Ectodermal cell (in vitro differentiated cells): ENCODE results near the gene THY1.
"Not testable (repeated sequence)": the region's sequence is repeated elsewhere in the genome, so short reads cannot be mapped to it uniquely, and the experiment has no call there.

Experiments used
- H3K27ac ChIP-seq: 2 replicates; pipeline ENCODE4 v1.7.0; 2013; ENCODE audit warnings: mild to moderate bottlenecking, low read depth, low read length; ENCODE audit not compliant: insufficient read depth, poor library complexity, severe bottlenecking
- H3K27me3 ChIP-seq: 2 replicates; pipeline ENCODE4 v1.7.0; 2013; ENCODE audit warnings: mild to moderate bottlenecking, low read length; ENCODE audit not compliant: insufficient read depth, control insufficient read depth, poor library complexity, severe bottlenecking
- H3K36me3 ChIP-seq: one replicate; pipeline ENCODE4 v1.7.0; 2013; ENCODE audit warnings: low read length; ENCODE audit not compliant: control insufficient read depth, insufficient read depth
- H3K4me1 ChIP-seq: one replicate; pipeline ENCODE4 v1.7.0; 2013; ENCODE audit warnings: low read length; ENCODE audit not compliant: control insufficient read depth, insufficient read depth
- H3K4me3 ChIP-seq: 2 replicates; pipeline ENCODE4 v1.7.0; 2013; ENCODE audit warnings: low read depth, low read length, control low read depth; ENCODE audit not compliant: insufficient read depth
- H3K9me3 ChIP-seq: 2 replicates; pipeline ENCODE4 v1.7.0; 2013; ENCODE audit warnings: mild to moderate bottlenecking, low read length, moderate library complexity; ENCODE audit not compliant: control insufficient read depth
- WGBS, 2 experiments: methylation state at CpG; one replicate each; pipeline ENCODE4 v1.1.7; 2013; ENCODE audit warnings: missing lambda C conversion rate in 2 of 2; 5-methylcytosine and 5-hydroxymethylcytosine counted together

THY1 gene

GRCh38 chr11:119445850-119446249, 22.9 kb upstream of the THY1 start:
- H3K9me3 ChIP-seq, result no peaks in the 10 kb centered on the region
- H3K27ac ChIP-seq, result no peak overlapping the region
- H3K27me3 ChIP-seq, result no peaks in the 10 kb centered on the region
- no peak overlapping the region for H3K4me3 ChIP-seq
- 93 to 98% methylated on average over 4 of the region's 4 CpGs for WGBS, 2 experiments
- no peaks in the 10 kb centered on the region for H3K36me3 ChIP-seq
- no peaks in the 10 kb centered on the region for H3K4me1 ChIP-seq

GRCh38 chr11:119445379-119445778, 22.4 kb upstream of the THY1 start:
- Histone ChIP-seq H3K4me3 (no peak overlapping the region), H3K27me3 (no peaks in the 10 kb centered on the region), H3K36me3 (no peaks in the 10 kb centered on the region), H3K9me3 (no peaks in the 10 kb centered on the region), H3K27ac (no peak overlapping the region), H3K4me1 (no peaks in the 10 kb centered on the region)
- 92 to 94% methylated on average over 11 of the region's 11 CpGs for WGBS, 2 experiments

GRCh38 chr11:119441898-119442243, 18.9 kb upstream of the THY1 start:
- H3K27me3 ChIP-seq, result no peaks in the 10 kb centered on the region
- WGBS, 2 experiments, result 50 to 67% methylated on average over 5 of the region's 5 CpGs
- H3K9me3 ChIP-seq, result no peaks in the 10 kb centered on the region
- H3K4me3 ChIP-seq, result no peak overlapping the region
- no peaks in the 10 kb centered on the region for H3K4me1 ChIP-seq
- no peaks in the 10 kb centered on the region for H3K36me3 ChIP-seq
- H3K27ac ChIP-seq, result no peak overlapping the region

- Histone ChIP-seq H3K27me3 (no peaks in the 10 kb centered on the region), H3K27ac (no peak overlapping the region), H3K4me1 (no peaks in the 10 kb centered on the region), H3K4me3 (no peak overlapping the region), H3K36me3 (no peaks in the 10 kb centered on the region), H3K9me3 (no peaks in the 10 kb centered on the region)
- 76 to 77% methylated on average over 5 of the region's 5 CpGs for WGBS, 2 experiments
Measured at GRCh38 chr11:119438599-119438998, 15.6 kb upstream of the THY1 start.

GRCh38 chr11:119437521-119437920, 14.5 kb upstream of the THY1 start:
- not testable (repeated sequence) for H3K27ac ChIP-seq, H3K4me1 ChIP-seq, H3K9me3 ChIP-seq, H3K4me3 ChIP-seq, H3K36me3 ChIP-seq, H3K27me3 ChIP-seq
- 91 to 94% methylated on average over 3 to 5 of the region's 5 CpGs for WGBS, 2 experiments

GRCh38 chr11:119436711-119437110, 13.7 kb upstream of the THY1 start:
- 84 to 90% methylated on average over 2 of the region's 2 CpGs for WGBS, 2 experiments
- no peaks in the 10 kb centered on the region for H3K27me3 ChIP-seq
- peaks cover 6% of the 10 kb centered on the region for H3K4me1 ChIP-seq
- H3K4me3 ChIP-seq, result no peak overlapping the region
- H3K27ac ChIP-seq, result no peak overlapping the region
- H3K9me3 ChIP-seq, result no peaks in the 10 kb centered on the region
- no peaks in the 10 kb centered on the region for H3K36me3 ChIP-seq

GRCh38 chr11:119436093-119436492, 13.1 kb upstream of the THY1 start:
- no peaks in the 10 kb centered on the region for H3K9me3 ChIP-seq
- H3K4me1 ChIP-seq, result peaks cover 6% of the 10 kb centered on the region
- no peaks in the 10 kb centered on the region for H3K36me3 ChIP-seq
- H3K27me3 ChIP-seq, result no peaks in the 10 kb centered on the region
- 94 to 95% methylated on average over 7 of the region's 7 CpGs for WGBS, 2 experiments
- H3K4me3 ChIP-seq, result no peak overlapping the region
- no peak overlapping the region for H3K27ac ChIP-seq

GRCh38 chr11:119434591-119435330, 11.8 kb upstream of the THY1 start:
- Histone ChIP-seq H3K9me3 (no peaks in the 10 kb centered on the region), H3K27me3 (no peaks in the 10 kb centered on the region), H3K4me1 (peaks cover 6% of the 10 kb centered on the region), H3K36me3 (no peaks in the 10 kb centered on the region), H3K27ac (no peak overlapping the region), H3K4me3 (no peak overlapping the region)
- WGBS, 2 experiments, result 91 to 95% methylated on average over 1 of the region's 1 CpG

GRCh38 chr11:119433358-119433725, 10.4 kb upstream of the THY1 start:
- no peak overlapping the region for H3K27ac ChIP-seq
- 50 to 81% methylated on average over 1 of the region's 1 CpG for WGBS, 2 experiments

GRCh38 chr11:119432484-119433357, 9.7 kb upstream of the THY1 start:
- H3K4me3 ChIP-seq, result no peak overlapping the region
- H3K27ac ChIP-seq, result no peak overlapping the region
- WGBS, 2 experiments, result 53 to 66% methylated on average over 21 of the region's 21 CpGs
- H3K36me3 ChIP-seq, result no peaks in the 10 kb centered on the region
- H3K9me3 ChIP-seq, result no peaks in the 10 kb centered on the region
- peaks cover 6% of the 10 kb centered on the region for H3K4me1 ChIP-seq
- H3K27me3 ChIP-seq, result no peaks in the 10 kb centered on the region

More at GRCh38 chr11:119433358-119433725, 10.4 kb upstream of the THY1 start:
- Histone ChIP-seq H3K9me3 (no peaks in the 10 kb centered on the region), H3K4me3 (no peak overlapping the region), H3K4me1 (peaks cover 6% of the 10 kb centered on the region), H3K27me3 (no peaks in the 10 kb centered on the region), H3K36me3 (no peaks in the 10 kb centered on the region)
